DOHH2 (cell line): ENCODE measurements around the gene TSNAX.

ENCODE experiments used
- H3F3A ChIP-seq: fragments of 200-600 bp; sonication (generic), shearing (Covaris generic); 2 replicates; pipeline ENCODE4 v1.6.0; 2016; ENCODE audit warnings: antibody characterized with exemption, mild to moderate bottlenecking; ENCODE audit not compliant: control insufficient read depth, insufficient read depth
- H3K27ac ChIP-seq: fragments of 200-600 bp; sonication (generic); 2 replicates; pipeline ENCODE4 v1.5.1; 2014; ENCODE audit warnings: low read depth, mild to moderate bottlenecking, low read length, moderate library complexity
- H3K27me3 ChIP-seq: fragments of 200-600 bp; sonication (generic); 2 replicates; pipeline ENCODE4 v1.6.1; 2014; ENCODE audit warnings: mild to moderate bottlenecking, low read length, mixed read lengths; ENCODE audit not compliant: control insufficient read depth
- H3K36me3 ChIP-seq: fragments of 200-600 bp; sonication (generic); 2 replicates; pipeline ENCODE4 v1.6.1; 2014; ENCODE audit warnings: mild to moderate bottlenecking, low read length, moderate library complexity, mixed read lengths; ENCODE audit not compliant: control insufficient read depth
- H3K4me1 ChIP-seq: fragments of 200-600 bp; sonication (generic); 2 replicates; pipeline ENCODE4 v1.6.1; 2014; ENCODE audit warnings: mild to moderate bottlenecking, low read length, mixed read lengths; ENCODE audit not compliant: control insufficient read depth
- H3K4me2 ChIP-seq: fragments of 200-600 bp; sonication (generic); 2 replicates; pipeline ENCODE4 v1.6.0; 2014; ENCODE audit warnings: mild to moderate bottlenecking, low read length, moderate library complexity
- H3K4me3 ChIP-seq: fragments of 200-600 bp; sonication (generic); 2 replicates; pipeline ENCODE4 v1.5.1; 2014; ENCODE audit warnings: mild to moderate bottlenecking, low read length, mixed read lengths
- H3K79me2 ChIP-seq: fragments of 200-600 bp; sonication (generic); 2 replicates; pipeline ENCODE4 v1.6.1; 2014; ENCODE audit warnings: mild to moderate bottlenecking, low read length, mixed read lengths; ENCODE audit not compliant: control insufficient read depth
- H3K9me2 ChIP-seq: fragments of 200-600 bp; sonication (generic); replicated peaks from 2 replicates; pipeline ENCODE4 v1.6.1; 2014; ENCODE audit warnings: mild to moderate bottlenecking, low read length, mixed read lengths; ENCODE audit not compliant: control insufficient read depth
- H3K9me3 ChIP-seq: fragments of 200-600 bp; sonication (generic); 2 replicates; pipeline ENCODE4 v1.6.1; 2014; ENCODE audit warnings: antibody characterized with exemption, low read length, mixed read lengths; ENCODE audit not compliant: control insufficient read depth, insufficient read depth
- H4K20me1 ChIP-seq: fragments of 200-600 bp; sonication (generic); 2 replicates; pipeline ENCODE4 v1.6.0; 2014; ENCODE audit warnings: low read depth, mild to moderate bottlenecking, antibody characterized with exemption, low read length, moderate library complexity; ENCODE audit not compliant: control insufficient read depth, insufficient read depth
- EZH2phosphoT487 ChIP-seq: fragments of 200-600 bp; sonication (generic); IDR thresholded peaks from 2 replicates; pipeline ENCODE4 v1.6.1; 2017; ENCODE audit warnings: borderline replicate concordance, mild to moderate bottlenecking, antibody characterized with exemption, low read length, moderate library complexity, mixed read lengths
- TF ChIP-seq, protein P1 (sequence below): fragments of 200-600 bp; sonication (generic); IDR thresholded peaks from one replicate; pipeline ENCODE4 v1.5.1; 2014; ENCODE audit warnings: antibody characterized with exemption, mild to moderate bottlenecking, low read depth, low read length; ENCODE audit not compliant: poor library complexity, severe bottlenecking

TSNAX gene

DNA sequence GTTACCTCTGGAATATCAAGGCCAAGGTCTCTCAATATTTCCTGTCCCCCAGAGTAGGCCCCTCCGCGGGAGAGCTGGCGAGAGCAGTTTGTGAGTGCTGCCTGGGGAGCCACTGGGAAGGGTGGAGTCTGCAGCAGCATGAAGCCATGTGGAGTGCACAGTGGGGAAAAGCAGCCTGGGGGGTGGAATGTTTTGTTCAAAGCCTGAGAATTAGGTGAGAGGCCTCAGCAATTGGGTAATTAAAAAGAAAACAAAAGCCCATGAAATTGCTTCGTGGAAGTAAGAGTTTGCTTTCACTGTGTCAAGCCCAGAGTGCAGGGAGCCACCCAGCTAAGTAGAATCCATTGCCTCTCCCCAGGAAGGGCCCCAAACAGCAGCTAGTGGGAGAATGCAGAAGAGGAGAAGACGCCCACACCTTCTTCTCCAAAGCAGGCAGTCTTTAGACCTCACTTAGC is 67.9 kb downstream of the TSNAX start:
- H4K20me1 ChIP-seq: no peaks in the 10 kb centered on the region
- no peak overlapping the region for H3K4me3 ChIP-seq
- no peaks in the 10 kb centered on the region for H3K27me3 ChIP-seq
- no peaks in the 10 kb centered on the region for H3K4me1 ChIP-seq
- no peaks in the 10 kb centered on the region for H3K79me2 ChIP-seq
- H3K36me3 ChIP-seq: no peaks in the 10 kb centered on the region
- H3F3A ChIP-seq: no peaks in the 10 kb centered on the region
- no peaks in the 10 kb centered on the region for H3K9me2 ChIP-seq
- no peaks in the 10 kb centered on the region for H3K9me3 ChIP-seq
- no peak overlapping the region for H3K27ac ChIP-seq
- TF ChIP-seq, protein P1, sequence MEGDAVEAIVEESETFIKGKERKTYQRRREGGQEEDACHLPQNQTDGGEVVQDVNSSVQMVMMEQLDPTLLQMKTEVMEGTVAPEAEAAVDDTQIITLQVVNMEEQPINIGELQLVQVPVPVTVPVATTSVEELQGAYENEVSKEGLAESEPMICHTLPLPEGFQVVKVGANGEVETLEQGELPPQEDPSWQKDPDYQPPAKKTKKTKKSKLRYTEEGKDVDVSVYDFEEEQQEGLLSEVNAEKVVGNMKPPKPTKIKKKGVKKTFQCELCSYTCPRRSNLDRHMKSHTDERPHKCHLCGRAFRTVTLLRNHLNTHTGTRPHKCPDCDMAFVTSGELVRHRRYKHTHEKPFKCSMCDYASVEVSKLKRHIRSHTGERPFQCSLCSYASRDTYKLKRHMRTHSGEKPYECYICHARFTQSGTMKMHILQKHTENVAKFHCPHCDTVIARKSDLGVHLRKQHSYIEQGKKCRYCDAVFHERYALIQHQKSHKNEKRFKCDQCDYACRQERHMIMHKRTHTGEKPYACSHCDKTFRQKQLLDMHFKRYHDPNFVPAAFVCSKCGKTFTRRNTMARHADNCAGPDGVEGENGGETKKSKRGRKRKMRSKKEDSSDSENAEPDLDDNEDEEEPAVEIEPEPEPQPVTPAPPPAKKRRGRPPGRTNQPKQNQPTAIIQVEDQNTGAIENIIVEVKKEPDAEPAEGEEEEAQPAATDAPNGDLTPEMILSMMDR: no peak
- no peak for TF ChIP-seq EZH2phosphoT487
- no peak overlapping the region for H3K4me2 ChIP-seq

DNA sequence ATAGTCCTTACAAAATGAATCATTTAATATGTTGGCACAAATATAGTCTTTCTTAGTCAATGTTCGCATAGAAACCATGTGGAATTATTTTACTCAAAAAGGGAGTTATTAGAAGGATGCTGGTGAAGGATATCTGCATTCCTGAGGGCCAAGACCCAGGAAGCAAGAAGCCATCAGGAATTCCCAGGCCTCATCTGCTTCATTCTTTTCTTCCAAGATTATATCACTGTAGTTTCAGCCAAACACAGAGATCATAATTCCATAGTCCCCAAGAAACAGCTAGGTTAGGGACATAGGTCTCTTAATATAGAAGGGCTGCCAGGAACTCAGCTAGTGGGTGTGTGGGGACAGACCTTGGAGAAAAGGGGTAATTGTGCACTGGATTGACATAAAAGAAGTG is 69.5 kb downstream of the TSNAX start:
- Histone ChIP-seq H3K27ac (no peak overlapping the region), H3F3A (no peaks in the 10 kb centered on the region), H3K4me3 (no peak overlapping the region), H3K27me3 (0 out of 2 replicates have a peak, but pooled peaks cover 5% of the 10 kb centered on the region), H3K9me3 (no peaks in the 10 kb centered on the region), H3K79me2 (no peaks in the 10 kb centered on the region), H4K20me1 (no peaks in the 10 kb centered on the region), H3K36me3 (no peaks in the 10 kb centered on the region), H3K9me2 (no peaks in the 10 kb centered on the region), H3K4me1 (no peaks in the 10 kb centered on the region), H3K4me2 (no peak overlapping the region)
- TF ChIP-seq EZH2phosphoT487: no peak
- TF ChIP-seq, protein P1: no peak

DNA sequence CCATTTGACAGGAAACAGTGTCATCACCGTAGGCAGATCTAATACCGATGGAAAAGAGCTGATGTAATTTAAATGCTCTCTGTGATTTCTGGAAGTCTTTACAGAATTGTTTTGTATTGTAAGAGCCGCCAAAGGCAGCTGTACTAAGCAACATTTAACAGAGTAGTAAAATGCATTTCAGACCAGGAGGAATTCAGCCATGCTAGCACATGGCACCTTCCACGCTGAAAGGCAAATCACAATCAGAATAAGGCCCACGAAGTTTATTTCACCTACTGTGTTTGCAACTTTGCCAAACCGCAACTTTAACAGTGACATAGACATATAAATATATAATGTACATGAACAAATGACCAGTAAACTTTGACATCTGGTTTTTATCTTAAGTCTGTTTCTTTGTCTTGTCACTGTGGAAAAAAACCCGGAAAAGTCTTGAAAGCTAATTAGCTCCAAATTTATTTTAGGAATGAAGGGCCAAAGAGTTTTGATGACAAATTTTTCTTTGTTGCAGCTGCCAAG is 72.0 kb downstream of the TSNAX start:
- no peak overlapping the region for H3K27ac ChIP-seq
- H3K79me2 ChIP-seq: no peaks in the 10 kb centered on the region
- no peak overlapping the region for H3K4me2 ChIP-seq
- no peak overlapping the region for H3K4me3 ChIP-seq
- H3K9me2 ChIP-seq: no peaks in the 10 kb centered on the region
- H3F3A ChIP-seq: no peaks in the 10 kb centered on the region
- TF ChIP-seq EZH2phosphoT487: no peak
- TF ChIP-seq, protein P1: no peak
- no peaks in the 10 kb centered on the region for H4K20me1 ChIP-seq
- peaks cover 6% of the 10 kb centered on the region; the same call in 1 of the 2 replicates for H3K4me1 ChIP-seq
- H3K9me3 ChIP-seq: no peaks in the 10 kb centered on the region
- peaks cover 12% of the 10 kb centered on the region; the same call in 1 of the 2 replicates for H3K27me3 ChIP-seq
- H3K36me3 ChIP-seq: no peaks in the 10 kb centered on the region
